HG03175 (cell line): ENCODE data around the gene GNG14.
"Not testable (repeated sequence)": the region's sequence is repeated elsewhere in the genome, so short reads cannot be mapped to it uniquely, and the experiment has no call there.

Experiments used
- ATAC-seq: cut with Tn5 transposase; IDR thresholded peaks from one replicate; pipeline ENCODE4 v1.9.1; 2021; ENCODE audit warnings: mild to moderate bottlenecking, moderate library complexity; ENCODE audit not compliant: unreplicated experiment

GNG14 gene

GRCh38 chr19:12666265-12667048 lies 21.3 kb upstream of the GNG14 start, which contains the start of the genes MAN2B1 and WDR83:
Gene MAN2B1 (minus strand): TSS chr19:12666742. CDS start chr19:12666701, 41 bp downstream.
Gene WDR83 (plus strand): TSS chr19:12666807. CDS start chr19:12669791, 2,984 bp downstream.
- peak; percentile 42 for ATAC-seq

- no peak for ATAC-seq
Measured at GRCh38 chr19:12667731-12668302, 20.0 kb upstream of the GNG14 start.

GRCh38 chr19:12668346-12668745 lies 19.5 kb upstream of the GNG14 start:
- ATAC-seq = no peak

- no peak for ATAC-seq
Measured at GRCh38 chr19:12668932-12669269, 18.9 kb upstream of the GNG14 start.

- ATAC-seq = no peak
Measured at GRCh38 chr19:12669270-12670158, 18.3 kb upstream of the GNG14 start.

- no peak for ATAC-seq
Measured at GRCh38 chr19:12670159-12670928, 17.5 kb upstream of the GNG14 start.

GRCh38 chr19:12672744-12673143 lies 15.1 kb upstream of the GNG14 start:
- ATAC-seq = no peak

GRCh38 chr19:12675399-12675798 lies 12.4 kb upstream of the GNG14 start:
- ATAC-seq = no peak

- no peak for ATAC-seq
Measured at GRCh38 chr19:12675940-12676339, 11.9 kb upstream of the GNG14 start.

GRCh38 chr19:12676384-12676792 lies 11.4 kb upstream of the GNG14 start:
- ATAC-seq = no peak

GRCh38 chr19:12676928-12677327 lies 10.9 kb upstream of the GNG14 start:
- no peak for ATAC-seq

GRCh38 chr19:12678039-12678438 lies 9.8 kb upstream of the GNG14 start:
- ATAC-seq = not testable (repeated sequence)

GRCh38 chr19:12680034-12680433 lies 7.8 kb upstream of the GNG14 start:
- ATAC-seq = no peak

- peak; percentile 75 for ATAC-seq
Measured at GRCh38 chr19:12681074-12681987, 6.5 kb upstream of the GNG14 start, which contains the start of gene DHPS. Gene DHPS (minus strand): TSS chr19:12681880. CDS start chr19:12681766, 114 bp downstream.

- ATAC-seq = no peak
Measured at GRCh38 chr19:12685831-12686230, 2.0 kb upstream of the GNG14 start.

- ATAC-seq = no peak
Measured at GRCh38 chr19:12689012-12689411, 1.2 kb downstream of the GNG14 start.

GRCh38 chr19:12689581-12690216 lies 1.9 kb downstream of the GNG14 start:
- ATAC-seq = no peak

- ATAC-seq = no peak
Measured at GRCh38 chr19:12692960-12693359, 5.2 kb downstream of the GNG14 start.

GRCh38 chr19:12694641-12695040 lies 6.8 kb downstream of the GNG14 start:
- no peak for ATAC-seq
